Pulmonary artery endothelial cell (primary cell): ENCODE results near the gene NAP1L1. TPM values are rescaled to one million over a fixed set of nuclear protein-coding genes. Genes with fewer than 3 reads are reported as not detected.
A peak's percentile ranks its signal among the peaks of the same experiment; 100 is the strongest.

Experiments used
- DNase-seq: peaks from one replicate; pipeline ENCODE4 v3.0.0-alpha.2; 2011; ENCODE audit warnings: low read depth, low spot score
- total RNA-seq: library from RNA; depleted of rRNA; stranded (reverse); fragments of >200 nt; gene quantifications from 2 replicates; pipeline ENCODE4 v1.2.3, GENCODE V29; 2014

NAP1L1 gene
- total RNA-seq, 1 donor from 2014 or later = 354 TPM

DNA sequence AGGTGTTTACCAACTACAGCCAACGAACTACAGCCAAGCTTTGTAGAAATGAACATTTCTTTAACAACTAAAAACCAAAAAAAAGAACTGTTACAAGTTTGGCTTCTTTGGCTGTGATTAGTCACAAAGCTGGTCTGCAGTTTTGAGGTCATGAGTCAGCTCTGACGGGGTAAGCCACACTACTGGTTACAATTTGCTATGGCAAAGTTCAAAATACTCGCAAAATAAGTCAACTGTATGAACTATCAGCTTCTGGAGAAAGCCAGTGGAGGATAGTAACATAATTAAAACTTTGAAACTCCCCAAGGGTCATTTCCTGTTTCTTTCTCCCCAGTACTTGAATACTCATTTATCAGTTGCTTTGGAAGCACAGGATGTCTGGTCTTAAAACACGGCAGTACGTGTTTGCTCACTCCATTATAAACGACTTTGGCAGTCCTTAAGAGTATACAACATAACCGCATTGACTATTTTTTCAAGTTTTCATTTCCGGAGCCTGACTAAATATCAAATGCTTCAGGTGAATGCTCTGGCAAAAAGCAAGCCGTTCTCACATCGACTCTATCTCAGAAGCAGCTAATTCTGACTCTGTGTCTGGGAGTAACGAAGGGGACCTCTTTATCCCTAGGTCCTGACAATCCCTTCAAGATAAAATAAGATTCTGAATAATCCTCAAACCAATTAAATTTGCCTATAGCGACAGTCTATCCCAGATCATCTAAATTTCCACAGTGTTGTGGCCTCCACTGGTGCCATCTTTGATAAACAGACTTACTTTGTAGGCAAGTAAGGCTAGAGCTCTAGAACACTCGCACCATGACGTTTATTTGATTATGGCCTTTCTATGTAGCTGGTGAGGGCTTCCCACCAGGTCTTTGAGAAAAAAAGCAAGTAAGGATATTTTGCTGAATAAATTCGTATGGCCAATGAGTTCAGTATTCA is 63.5 kb downstream of the NAP1L1 start:
- peak; percentile 86 for DNase-seq

DNA sequence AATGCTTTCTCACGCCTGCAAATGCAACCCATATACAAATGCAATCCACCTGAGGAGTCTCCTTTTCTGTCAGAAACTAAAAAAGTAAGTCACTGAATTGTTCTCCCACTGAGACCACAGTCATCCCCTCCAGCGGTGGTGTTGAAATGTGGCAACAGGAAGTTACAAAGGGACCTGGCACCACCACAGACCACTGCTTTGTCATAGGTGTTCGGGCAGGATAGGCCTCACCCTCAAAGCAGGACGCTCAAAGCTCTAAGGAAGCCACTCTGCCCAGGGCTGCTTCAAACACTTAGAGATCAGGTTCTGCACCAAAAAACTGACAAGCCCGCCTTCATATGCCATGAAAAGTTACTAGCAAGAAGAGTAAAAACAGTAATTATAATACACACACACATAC is 64.2 kb downstream of the NAP1L1 start:
- no peak for DNase-seq

GRCh38 chr12:76018672-76019071 is 65.8 kb downstream of the NAP1L1 start:
- DNase-seq = no peak

DNA sequence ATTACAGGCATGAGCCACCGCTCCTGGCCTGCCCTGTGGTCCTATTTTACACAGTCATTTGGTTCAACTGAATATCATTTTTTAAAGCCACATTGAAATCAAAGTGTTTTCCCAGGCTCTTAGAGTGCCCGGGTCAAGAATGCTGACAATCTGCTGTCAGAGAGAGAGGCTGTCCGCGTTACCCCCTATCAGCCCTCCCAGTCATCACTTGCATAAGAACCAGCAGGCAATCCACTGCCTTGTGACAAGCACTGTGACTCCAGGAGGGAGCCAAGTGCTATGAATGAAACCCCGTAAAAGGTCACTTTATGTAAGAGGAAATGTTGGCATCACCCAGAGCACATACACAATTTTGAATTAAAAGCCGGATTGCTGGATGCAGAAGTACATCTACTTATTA is 66.4 kb downstream of the NAP1L1 start:
- DNase-seq = no peak

DNA sequence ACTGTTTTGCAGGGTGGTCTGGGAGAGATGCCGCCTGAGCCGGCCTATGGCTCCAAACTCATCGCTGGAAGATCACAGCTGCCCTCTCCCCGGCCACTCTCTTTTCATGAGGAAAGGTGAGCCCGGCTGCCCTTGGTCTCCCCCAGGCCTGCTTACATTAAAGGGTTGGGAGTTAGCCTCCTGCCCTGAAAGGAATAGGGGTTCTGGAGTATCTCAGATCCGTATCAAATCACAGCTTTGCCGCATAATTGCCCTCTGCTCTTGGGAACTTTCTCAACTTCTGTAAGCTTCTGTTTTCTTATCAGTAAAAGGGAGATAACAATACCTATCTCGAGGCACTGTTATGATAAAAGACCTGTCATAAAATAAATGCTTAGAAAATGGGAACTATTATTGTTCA is 70.5 kb downstream of the NAP1L1 start:
- no peak for DNase-seq

DNA sequence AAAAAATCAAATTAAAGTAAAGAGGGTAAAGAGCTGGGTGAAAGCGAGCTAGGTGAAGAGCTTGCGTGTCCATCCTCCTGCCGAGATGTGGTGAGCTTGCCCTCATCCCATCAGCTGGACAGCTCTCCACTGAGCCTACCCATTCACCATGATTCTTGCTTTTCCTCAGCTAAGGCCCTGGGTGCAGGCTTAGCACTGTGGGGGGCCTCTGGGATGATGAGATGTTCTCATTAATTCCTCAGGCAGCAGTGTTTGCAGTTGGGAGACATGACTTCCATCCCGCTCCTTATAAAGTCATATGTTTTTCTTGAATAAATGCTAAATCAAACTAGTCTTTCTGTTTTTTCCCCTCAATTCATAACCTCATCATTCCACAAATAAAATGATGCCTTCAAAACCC is 70.9 kb downstream of the NAP1L1 start:
- DNase-seq = no peak

- DNase-seq = no peak
Observed at GRCh38 chr12:76012644-76013043, 71.8 kb downstream of the NAP1L1 start.

GRCh38 chr12:76010732-76011458 is 73.6 kb downstream of the NAP1L1 start:
- DNase-seq = no peak

- DNase-seq = no peak
Observed at GRCh38 chr12:76008428-76008827, 76.1 kb downstream of the NAP1L1 start.

- no peak for DNase-seq
Observed at GRCh38 chr12:76007640-76008039, 76.8 kb downstream of the NAP1L1 start.

- DNase-seq = no peak
Observed at GRCh38 chr12:76006028-76006925, 78.2 kb downstream of the NAP1L1 start.

DNA sequence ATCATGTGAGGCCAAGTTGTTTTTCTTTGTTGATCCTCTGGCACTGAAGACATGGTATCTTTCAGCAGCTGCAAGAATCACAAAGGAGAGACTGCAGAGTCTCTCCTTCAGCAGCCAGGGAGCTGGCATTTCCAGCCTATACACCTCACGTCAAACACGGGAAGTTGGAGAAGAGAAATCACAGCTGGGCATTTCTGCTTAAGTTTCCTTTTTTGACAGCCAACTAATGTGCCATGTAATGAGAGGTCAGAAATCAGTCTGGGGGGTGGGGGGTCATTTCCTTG is 81.2 kb downstream of the NAP1L1 start:
- no peak for DNase-seq

- no peak for DNase-seq
Observed at GRCh38 chr12:76002598-76003354, 81.7 kb downstream of the NAP1L1 start.

GRCh38 chr12:75998292-75999063 is 86.0 kb downstream of the NAP1L1 start:
- no peak for DNase-seq

- no peak for DNase-seq
Observed at GRCh38 chr12:75997658-75998057, 86.8 kb downstream of the NAP1L1 start.

- DNase-seq = no peak
Observed at GRCh38 chr12:75996861-75997447, 87.5 kb downstream of the NAP1L1 start.

DNA sequence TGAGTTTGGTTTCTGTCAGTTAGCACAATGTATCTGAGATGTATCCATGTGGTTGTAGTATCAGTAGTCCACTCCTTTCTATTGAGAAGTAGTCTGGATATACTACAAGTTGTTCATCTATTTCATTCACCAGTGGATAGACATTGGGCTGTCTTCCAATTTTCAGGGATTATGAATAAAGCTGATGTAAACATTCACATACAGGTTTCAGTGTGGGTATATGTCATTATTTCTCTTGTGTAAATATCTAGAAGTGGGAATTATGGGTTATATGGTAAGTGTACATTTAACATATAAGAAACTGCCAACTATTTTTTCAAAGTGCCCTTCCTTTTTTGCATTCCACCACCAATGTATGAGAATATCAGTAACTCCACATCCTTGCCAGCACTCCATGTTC is 88.8 kb downstream of the NAP1L1 start:
- no peak for DNase-seq

GRCh38 chr12:75994069-75994740 is 90.3 kb downstream of the NAP1L1 start:
- DNase-seq = no peak

DNA sequence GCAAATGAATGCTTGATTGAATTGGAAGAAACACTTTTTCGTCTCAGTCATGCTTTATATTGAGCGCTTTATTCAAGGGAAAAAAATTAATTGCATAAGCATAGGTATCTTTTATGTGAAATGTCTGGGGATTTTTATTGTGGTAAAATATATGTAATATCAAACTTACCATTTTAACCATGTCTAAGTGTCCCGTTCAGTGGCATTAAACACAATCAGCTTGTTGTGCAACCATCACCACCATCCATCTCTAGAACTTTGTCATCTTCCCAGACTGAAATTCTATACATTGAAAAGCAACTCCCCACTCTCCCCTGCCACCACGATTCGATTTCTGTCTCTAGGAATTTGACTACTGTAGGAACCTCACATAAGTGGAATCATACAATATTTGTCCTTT is 92.7 kb downstream of the NAP1L1 start:
- DNase-seq = no peak
